ENCODE results near the gene ANO8. TPM values are rescaled to one million over a fixed set of nuclear protein-coding genes. Genes with fewer than 3 reads are reported as not detected.
A peak's percentile ranks its signal among the peaks of the same experiment; 100 is the strongest.

ANO8 gene
- total and polyA plus RNA-seq, 7 donors, result 0.46 to 10.5 (median 2.5) TPM

- H3K36me3 ChIP-seq, result peaks cover 0 to 17% (median 0%) of the 10 kb centered on the region in 4 donors
- intact Hi-C loops (cut with DNase I), result no loop called here
- no peak overlapping the region for H3K27ac ChIP-seq
- WGBS, 2 donors, result 25 to 74% methylated on average over 21 of the region's 21 CpGs
- H3K4me1 ChIP-seq, result peaks cover 0 to 28% (median 21%) of the 10 kb centered on the region in 4 donors
- TF ChIP-seq EP300 (IDR thresholded peaks at IDR 0.05) (no peak), POLR2A (IDR thresholded peaks at IDR 0.05) (no peak), POLR2AphosphoS5 (IDR thresholded peaks at IDR 0.05) (no peak), CTCF (IDR thresholded peaks at IDR 0.05) (no peak)
- H3K4me3 ChIP-seq, result no peak overlapping the region
- H3K27me3 ChIP-seq, result no peaks in the 10 kb centered on the region
- DNase-seq, result no peak
- H3K9me3 ChIP-seq, result no peaks in the 10 kb centered on the region
These were observed 5.7 kb upstream of the ANO8 start for GRCh38 chr19:17340302-17340870.

DNA sequence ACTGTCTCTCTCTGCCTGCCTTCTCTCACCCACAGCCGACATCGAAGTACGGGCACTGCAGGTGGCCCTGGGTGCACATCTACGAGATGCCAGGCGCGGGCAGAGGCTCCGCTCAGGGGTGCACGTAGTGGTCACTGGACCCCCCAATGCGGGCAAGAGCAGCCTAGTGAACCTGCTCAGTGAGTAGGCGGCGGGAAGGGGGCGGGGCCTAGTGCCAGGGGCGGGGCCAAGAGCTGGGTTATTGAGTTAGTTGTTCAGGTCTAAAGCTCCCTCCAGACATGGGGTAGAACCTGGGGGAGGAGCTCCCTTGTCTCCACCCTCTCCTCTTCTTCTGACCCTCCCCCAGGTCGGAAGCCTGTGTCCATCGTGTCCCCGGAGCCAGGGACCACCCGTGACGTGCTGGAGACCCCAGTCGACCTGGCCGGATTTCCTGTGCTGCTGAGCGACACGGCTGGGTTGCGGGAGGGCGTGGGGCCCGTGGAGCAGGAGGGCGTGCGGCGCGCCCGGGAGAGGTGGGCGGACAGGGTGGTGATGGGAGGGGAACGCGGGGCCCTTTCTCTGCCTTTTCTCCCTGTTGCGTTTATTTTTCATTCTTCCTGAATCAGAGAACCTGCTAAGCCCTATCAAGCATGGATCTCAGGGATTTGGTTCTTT, 4.6 kb upstream of the ANO8 start:
- intact Hi-C loops (cut with DNase I), result no loop called here
- 89 to 93% methylated on average over 34 of the region's 34 CpGs for WGBS, 2 donors
- no peak for TF ChIP-seq CTCF (IDR thresholded peaks at IDR 0.05)
- TF ChIP-seq POLR2A (IDR thresholded peaks at IDR 0.05), result no peak
- no peak for TF ChIP-seq POLR2AphosphoS5 (IDR thresholded peaks at IDR 0.05)
- TF ChIP-seq EP300 (IDR thresholded peaks at IDR 0.05), result no peak
- H3K9me3 ChIP-seq, result no peaks in the 10 kb centered on the region
- H3K27ac ChIP-seq, result no peak overlapping the region
- H3K4me3 ChIP-seq, result no peak overlapping the region
- no peak for DNase-seq
- H3K27me3 ChIP-seq, result no peaks in the 10 kb centered on the region
- H3K36me3 ChIP-seq, result peaks cover 0 to 17% (median 0%) of the 10 kb centered on the region in 4 donors
- H3K4me1 ChIP-seq, result peaks cover 0 to 37% (median 28%) of the 10 kb centered on the region in 4 donors

GRCh38 chr19:17338433-17339078, 3.9 kb upstream of the ANO8 start:
- H3K4me3 ChIP-seq, result peak overlapping the region in 3 of 4 donors; percentile 58 to 81 (median 74)
- 95 to 96% methylated on average over 30 of the region's 30 CpGs for WGBS, 2 donors
- intact Hi-C loops (cut with DNase I), result no loop called here

More at GRCh38 chr19:17338433-17339078, 3.9 kb upstream of the ANO8 start:
- no peak for DNase-seq
- Histone ChIP-seq H3K9me3 (no peaks in the 10 kb centered on the region), H3K4me1 (peaks cover 0 to 43% (median 35%) of the 10 kb centered on the region in 4 donors), H3K27ac (no peak overlapping the region), H3K27me3 (no peaks in the 10 kb centered on the region), H3K36me3 (peaks cover 0 to 17% (median 0%) of the 10 kb centered on the region in 4 donors)
- TF ChIP-seq POLR2AphosphoS5 (IDR thresholded peaks at IDR 0.05) (no peak), CTCF (IDR thresholded peaks at IDR 0.05) (no peak), EP300 (IDR thresholded peaks at IDR 0.05) (no peak), POLR2A (IDR thresholded peaks at IDR 0.05) (no peak)
